IPS DF 19.7 (cell line): ENCODE results near the gene MS4A7.

ENCODE experiments used
- DNase-seq: peaks from one replicate; pipeline ENCODE4 v3.0.0-alpha.2; 2013; ENCODE audit warnings: low read depth, low spot score

Gene MS4A7

DNA sequence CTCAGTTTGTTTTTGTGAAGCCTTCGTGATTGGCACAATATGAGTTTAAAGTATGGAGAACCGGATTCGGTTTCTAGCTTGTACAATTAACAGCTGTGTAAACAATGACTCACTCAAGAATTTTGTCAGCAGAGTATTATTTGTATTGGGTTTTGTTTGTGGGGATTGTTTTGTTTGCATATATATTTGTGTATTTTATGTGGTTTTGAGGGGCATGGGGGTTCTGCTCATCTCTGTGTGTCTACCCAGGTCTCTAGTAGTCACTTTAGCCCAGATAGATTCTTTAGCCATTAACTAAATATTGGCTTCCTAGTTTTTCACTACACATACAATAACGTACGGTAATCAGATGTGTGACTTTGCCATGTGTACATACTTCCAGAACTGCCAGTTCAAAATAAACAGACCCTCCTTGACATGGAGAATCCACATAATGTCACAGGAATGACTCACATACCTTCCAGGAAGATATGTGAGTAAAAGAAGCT lies 7.5 kb upstream of the MS4A7 start:
- DNase-seq: no peak

DNA sequence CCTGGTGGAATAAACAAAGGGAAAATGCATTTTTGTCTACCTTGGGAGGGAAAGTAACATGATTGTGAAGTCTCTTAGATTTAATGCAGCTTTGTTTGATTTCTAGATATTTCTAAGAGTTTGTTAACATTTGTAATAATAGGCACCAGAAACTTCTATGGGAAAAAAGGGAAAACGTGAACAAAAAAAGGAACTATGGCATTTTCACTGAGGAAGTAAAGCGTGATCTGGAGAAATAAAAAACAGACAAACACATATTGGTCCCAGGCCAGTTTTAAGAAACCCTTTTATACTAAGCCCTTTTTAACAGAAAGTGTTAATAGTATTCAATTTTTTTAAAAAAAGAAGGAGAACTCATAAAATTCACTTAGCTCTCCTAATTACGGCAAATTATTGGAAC lies 6.9 kb upstream of the MS4A7 start:
- DNase-seq: no peak

DNA sequence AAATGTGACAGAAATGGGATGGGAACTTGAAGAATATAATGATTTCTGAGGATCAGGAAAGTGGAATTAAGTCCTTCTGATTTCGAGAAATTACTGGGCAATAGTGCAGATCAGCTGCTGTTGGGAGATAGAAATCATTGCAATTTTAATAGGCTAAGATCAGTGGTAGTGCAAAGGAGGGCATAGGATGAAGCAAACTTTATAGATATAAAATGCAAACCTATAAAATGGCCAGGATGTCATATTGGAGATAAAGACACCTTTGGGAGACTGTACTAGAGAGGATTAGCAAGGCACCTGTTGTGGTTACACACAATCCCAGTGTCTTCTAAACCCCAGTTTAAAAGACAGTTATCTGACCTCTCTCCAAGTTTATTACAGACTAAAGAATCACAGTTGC lies 6.5 kb upstream of the MS4A7 start:
- no peak for DNase-seq

DNA sequence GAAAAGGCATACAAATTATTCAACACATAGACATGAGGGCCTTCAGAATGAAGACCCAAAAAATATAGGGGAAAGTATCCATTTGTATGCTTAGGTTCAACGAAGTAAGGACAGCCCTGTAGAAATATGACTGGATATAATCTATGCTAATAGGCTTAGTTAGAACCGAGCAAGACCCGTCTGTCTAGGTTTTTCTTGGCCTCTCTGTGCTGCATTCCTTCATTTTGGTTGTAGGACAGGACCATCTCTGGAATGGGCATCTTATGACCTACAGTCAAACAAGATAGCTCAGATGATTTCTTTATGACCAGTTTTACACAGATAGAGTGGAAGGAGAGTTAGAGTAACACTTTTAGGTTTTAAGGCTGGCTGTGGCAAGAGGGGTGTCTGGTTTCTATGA lies 5.6 kb upstream of the MS4A7 start:
- DNase-seq: no peak

DNA sequence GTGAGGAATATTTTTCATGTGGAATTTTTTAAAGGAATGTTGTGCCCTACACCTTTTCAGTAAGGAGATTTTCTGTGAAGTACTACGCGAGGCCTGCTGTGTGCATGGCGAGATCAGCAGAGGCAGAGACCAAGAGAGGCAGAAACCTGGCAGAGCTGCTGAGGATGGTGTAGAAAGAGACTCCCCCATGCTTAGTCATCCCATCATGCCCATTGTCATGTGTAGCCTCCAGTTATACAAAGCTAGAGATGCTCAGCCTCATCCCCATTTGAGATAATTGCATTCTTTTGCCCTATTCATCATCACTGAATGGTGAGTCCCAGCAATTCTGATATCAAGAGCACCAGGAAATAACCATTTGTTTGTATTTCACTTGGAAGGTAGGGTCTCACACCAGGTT lies 3.0 kb upstream of the MS4A7 start:
- no peak for DNase-seq

DNA sequence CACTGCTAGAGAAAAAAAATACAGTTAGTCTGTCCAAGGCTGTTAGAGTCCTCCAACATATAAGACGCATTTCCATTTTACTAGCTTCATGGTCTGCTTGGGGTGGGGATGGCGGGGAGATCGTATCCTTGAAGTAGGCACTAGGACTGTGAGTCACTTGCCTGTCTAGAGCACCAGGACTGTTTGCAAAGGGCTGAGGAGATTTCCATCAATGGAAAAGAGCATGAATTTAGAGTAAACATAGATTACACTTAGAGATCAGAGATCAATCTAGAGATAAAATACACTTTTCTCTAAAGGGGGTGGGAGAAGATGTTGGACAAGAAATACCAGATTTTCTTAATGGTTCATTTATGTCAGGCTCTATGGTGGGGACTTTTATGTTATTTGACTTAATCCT lies 1.7 kb upstream of the MS4A7 start:
- DNase-seq: no peak

DNA sequence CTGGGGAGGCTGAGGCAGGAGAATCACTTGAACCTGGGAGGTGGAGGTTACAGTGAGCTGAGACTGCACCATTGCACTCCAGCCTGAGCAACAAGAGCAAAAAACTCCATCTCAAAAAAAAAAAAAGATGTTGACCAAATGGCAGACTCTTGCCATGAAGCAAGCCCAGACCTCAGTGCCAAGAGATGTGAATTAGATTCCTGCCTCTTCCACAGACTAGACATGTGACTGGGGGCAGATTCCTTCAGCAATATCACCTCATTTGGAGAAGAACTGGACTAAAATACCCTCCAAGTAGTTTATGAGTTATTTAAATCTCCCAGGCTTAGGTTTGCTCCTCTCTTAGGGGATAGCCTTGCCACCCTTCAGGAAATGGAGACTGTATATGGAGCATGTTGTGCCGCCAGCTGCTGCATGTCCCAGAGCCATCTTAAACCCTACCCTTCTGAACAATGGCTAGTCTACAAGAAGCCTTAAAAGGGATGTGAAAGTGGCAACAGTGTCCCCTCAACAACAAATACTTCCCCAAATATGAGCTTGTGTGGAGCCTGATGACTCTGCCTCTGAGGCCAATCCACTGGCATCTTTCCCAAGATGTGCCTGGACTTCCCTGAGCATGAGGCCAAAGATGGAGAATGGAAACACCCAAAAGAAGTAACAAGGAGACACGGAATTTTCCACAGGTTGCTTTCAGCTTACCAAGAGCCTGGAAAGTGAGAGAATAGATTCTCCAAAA lies 763 bp upstream of the MS4A7 start:
- no peak for DNase-seq

DNA sequence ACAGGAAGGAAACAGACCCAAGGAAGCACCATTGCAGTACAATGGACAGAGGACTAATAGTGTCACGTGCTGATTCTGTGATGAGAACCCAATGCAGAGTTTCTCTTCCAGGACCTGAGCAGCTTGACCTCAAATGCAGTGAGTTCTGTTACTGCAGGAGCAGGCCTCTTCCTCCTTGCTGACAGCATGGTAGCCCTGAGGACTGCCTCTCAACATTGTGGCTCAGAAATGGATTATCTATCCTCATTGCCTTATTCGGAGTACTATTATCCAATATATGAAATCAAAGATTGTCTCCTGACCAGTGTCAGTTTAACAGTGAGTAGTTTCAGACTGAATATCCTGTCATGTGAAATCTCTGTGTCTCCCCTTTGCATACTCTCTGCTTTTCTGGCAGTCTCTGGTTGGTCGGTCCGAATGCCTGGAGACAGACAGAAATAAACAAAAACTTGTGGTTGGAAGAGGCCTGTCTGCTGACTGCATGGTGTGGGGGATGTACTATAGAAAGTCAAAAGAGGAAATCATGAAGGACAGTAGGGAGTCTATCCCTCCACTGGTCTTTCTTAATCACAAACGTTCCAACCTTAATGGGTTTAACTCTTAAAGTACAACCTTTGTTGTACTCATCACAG lies 11.1 kb downstream of the MS4A7 start:
- no peak for DNase-seq

DNA sequence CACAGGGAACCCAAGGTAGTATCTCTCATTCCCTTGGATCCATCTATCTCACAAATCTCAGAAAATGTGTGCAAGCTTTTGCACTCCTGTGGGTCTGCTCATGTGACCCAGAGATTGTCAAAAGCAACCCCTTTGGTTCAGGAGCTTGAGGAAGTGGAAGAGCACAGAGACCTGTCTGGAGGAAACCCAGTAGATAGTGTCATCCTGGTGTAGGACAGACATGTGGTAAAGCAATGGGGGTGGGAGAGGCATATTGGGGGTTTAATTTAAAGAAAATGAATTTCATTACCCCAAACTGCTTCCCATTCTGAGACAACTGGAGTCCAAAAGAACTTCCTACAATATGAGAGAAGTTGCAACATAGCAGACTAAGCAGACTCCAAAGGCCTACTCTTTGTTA lies 12.1 kb downstream of the MS4A7 start:
- DNase-seq: no peak

DNA sequence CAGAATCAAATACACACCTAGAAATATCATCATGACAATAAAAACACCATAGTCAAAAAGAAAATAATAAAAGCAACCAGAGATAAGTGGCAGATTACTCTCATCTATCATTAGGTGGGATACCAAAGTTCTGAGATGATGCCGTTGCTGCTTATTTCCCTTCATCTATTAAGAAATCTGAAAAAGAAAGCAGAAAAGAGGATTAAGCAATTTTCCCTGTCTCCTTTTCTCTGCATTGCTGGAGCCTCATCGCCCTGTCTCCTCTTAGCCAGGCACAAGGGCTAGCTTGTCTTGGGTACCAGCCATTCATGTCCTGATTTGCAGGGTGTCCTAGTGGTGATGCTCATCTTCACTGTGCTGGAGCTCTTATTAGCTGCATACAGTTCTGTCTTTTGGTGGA lies 14.0 kb downstream of the MS4A7 start:
- no peak for DNase-seq

DNA sequence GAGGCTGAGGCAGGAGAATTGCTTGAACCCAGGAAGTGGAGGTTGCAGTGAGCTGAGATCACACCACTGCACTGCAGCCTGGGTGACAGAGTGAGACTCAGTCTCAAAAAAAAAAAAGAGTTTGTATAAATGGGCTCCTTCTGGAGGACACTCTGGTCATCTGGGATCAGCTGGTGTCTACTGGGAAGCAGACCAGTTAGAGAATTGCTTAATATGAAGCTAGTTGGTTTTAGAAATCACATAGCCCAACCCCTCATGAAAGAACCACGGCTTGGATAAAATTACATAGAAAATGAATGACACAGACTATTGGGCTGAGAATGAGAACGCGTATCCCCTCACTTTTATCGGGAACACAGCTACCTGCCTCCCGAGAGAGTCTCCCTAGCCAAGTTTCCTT lies 14.7 kb downstream of the MS4A7 start:
- no peak for DNase-seq

DNA sequence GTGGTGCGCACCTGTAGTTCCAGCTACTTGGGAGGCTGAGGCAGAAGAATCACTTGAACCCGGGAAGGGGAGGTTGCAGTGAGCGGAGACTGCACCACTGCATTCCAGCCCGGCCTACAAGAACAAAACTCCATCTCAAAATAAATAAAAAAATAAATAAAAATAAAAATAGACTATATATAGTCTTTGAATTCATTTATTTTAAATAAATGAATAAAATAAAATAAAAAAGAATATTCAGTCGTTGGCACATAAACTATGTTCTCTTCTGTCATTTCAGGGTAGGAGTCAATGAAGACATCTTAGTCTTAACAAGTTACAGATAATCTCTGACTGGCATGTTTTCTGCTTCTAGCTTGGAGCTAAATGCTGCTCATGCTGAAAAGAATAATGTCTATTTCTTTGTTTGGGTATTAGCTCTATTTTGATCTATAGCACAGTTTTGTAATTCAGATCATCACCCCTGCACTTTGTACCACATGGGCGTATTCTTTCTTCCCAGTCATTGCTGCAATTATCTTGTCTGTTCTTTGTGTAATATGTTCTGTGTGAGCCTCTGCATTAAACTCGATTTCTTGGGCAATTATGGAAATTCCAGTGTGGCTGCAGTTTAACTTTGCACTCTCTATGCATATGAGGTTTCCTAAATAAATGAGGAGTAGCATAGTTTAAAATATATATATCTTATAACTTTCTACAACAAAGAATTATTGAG lies 16.5 kb downstream of the MS4A7 start:
- no peak for DNase-seq

DNA sequence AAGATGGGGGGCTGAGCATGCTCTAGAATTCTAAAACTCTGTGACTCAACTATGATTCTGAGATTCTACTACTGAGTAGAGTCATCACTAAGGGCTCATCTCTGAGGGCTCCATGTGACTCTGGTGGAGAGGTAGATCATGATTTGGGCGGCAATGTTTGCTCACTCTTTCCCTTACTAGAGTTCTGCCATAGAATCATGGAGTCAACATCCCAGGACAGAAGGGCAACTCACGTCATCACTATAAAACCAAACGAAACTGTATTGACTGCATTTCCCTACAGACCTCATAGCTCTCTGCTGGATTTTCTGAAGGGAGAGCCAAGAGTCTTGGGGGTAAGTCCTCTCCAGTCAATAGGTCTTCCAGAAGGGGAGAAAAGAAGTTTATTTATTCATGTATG lies 18.1 kb downstream of the MS4A7 start, which contains the start of gene MS4A14:
Gene MS4A14, plus strand, starts transcription at position 78 of the 400 bp plus-strand sequence. Its CDS starts 120 bp downstream, at position 198.
- no peak for DNase-seq

DNA sequence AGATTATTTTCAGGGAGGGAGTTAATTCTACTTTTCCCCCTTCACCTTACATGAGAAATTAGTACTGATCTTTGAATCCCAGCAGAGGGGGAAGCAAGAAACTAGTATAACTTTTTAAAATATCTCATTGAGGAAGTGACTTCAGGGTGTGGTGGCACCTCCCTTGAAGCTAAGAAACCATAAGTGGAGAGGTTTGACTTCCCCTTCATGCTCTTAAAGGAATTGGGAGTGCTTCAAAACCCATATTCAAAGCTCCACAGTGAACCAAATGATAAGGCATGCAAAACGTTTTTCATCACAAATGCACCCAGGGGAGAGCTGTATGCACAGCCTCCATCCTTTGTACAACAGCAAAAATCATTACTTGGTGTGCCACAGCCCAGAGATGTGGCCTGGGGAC lies 18.5 kb downstream of the MS4A7 start:
- no peak for DNase-seq

DNA sequence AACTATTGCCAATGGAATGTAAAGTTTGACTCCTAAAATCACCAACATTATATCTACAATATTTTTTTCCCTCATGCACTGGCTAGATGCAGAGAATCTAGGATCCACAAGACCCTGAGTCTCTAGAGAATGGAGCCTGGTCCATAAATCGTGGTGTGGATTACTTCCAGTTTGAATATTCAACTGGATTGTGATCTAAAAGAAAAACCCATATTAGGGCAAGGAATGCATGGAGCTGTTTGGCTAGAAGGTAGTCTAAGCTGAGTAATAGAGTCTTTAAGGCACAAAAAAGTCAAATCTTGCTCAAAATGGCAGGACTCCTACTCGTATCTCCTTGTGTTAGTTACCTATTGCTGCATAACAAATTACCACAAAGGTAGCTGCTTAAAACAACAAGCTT lies 41.7 kb downstream of the MS4A7 start:
- no peak for DNase-seq

DNA sequence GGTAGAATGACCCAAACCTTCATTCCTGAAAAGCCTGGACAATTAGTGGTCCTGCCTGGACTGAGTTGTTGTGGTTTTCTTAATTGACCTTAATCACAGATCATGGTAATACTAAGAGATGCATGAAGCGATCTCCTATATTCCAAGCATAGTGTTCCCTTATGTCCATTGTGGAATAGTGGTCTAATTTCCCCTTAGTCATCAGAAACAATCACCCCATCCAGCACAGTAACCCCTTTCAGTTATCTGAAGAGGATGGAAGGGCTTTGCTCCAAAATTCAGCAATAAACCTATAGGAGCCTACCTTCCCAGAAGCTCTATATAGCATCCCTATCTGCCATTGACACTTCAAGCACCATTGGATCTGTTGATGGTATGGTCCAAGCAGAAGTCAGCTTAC lies 44.3 kb downstream of the MS4A7 start:
- DNase-seq: no peak

DNA sequence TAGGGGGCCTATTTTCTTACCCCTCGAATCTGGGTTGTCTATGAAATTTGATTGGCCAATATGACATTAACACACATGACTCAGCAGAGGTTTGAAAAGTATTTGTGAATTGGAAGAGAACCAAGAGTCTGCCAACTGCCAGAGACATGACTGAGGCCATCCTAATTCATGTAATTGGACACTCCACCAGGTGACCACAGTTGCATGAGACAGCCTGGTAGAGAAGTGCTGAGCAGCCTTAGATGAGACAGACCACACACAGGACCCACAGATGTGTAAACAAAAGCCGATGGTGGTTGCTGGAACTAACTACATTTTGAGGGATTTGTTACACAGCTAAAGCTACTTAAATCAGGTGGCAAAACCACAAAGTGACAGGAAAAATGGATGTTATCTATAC lies 50.2 kb downstream of the MS4A7 start:
- no peak for DNase-seq

DNA sequence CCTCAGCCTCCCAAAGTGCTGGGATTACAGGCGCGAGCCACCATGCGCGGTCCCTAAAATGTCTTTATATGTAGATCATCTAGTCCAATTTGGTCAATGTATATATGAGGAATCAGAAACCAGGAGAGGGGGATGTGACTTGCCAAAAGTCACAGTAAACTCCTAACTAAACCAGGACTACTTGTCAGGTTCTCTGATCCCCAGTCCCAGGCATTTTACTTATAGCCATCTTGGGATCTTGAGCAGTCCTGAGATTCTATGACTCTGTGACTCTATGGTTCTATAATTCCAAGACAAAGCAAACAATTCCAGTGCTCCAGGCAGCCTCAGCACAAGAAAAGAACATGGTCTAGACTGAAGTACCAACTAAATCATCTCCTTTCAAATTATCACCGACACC lies 50.9 kb downstream of the MS4A7 start, which contains the start of gene MS4A5:
Gene MS4A5, plus strand, starts transcription at position 301 of the 400 bp plus-strand sequence. CDS start 103 bp downstream, outside the sequence.
- DNase-seq: no peak

DNA sequence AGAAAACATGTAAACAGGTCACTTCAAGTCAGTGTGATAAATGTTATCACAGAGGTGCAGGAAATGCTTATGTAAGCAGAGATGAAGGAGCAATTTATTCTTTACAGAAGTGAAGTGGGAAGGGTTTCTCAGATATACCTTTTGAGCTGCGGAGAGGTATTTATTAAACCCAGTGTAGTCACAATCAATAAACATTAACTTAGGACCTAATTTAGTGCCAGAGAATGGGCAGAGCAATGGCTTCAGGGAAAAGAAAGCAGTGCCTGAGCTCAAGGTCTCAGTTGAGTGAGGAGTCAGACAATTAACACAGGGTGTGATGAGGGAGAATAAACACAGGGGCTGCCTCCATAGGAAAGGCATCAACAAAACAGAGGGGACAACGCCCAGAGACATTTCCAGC lies 52.9 kb downstream of the MS4A7 start:
- DNase-seq: no peak

DNA sequence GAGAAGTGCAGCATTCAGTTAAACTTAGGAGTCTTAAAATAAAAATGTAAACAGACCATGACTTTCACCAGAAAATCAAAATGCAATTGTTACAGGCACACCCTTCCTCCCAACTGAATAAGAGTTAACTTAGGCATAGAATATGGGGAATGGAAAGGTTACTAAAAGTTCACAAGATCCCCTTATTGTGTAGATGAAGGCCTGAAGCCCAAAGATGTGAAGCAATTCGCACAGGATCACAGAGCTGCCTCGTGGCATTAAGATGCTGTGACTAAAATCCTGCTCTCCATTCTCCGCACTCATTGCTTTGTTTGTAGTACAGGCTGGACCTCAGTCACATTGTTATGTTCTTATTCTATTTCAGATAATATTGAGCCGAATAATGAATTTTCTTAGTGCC lies 55.1 kb downstream of the MS4A7 start:
- no peak for DNase-seq
